GM12873 (cell line): Measurements from ENCODE around the gene HSD17B2.

Source experiments
- CTCF ChIP-seq: IDR thresholded peaks from 2 replicates; pipeline ENCODE4 v1.5.1; 2012; ENCODE audit warnings: low read depth, mild to moderate bottlenecking, moderate library complexity, low read length, control low read depth; ENCODE audit not compliant: insufficient read depth; ENCODE audit errors: missing control alignments

HSD17B2 gene

GRCh38 chr16:82067804-82068325 lies 32.8 kb downstream of the HSD17B2 start:
- no peak for TF ChIP-seq CTCF

DNA sequence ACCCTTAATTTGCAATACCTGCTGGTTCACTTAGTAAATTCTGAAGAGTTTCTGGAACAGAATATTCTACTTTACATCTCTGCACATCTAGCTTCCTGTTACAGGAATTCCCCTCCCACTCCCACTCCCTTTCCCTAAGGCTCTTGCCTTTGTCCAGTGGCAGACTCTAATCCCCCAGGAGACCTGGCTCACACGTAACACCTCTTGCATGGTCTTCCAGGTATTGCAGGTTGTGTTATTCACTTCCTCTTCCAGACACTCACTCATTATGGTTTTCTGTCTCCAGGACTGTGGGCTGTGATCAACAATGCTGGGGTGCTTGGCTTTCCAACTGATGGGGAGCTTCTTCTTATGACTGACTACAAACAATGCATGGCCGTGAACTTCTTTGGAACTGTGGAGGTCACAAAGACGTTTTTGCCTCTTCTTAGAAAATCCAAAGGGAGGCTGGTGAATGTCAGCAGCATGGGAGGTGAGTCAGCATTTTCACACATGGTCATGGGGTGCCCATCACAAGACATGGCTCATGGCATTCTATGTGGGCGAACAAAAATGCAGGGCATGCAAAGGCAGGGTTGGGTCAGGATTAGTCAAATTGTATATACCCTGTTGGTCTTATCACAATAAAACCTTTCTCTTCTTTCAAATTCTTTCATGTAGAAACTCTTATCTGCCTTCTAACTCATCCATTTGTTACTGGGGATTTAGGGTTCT lies 35.8 kb downstream of the HSD17B2 start:
- no peak for TF ChIP-seq CTCF

DNA sequence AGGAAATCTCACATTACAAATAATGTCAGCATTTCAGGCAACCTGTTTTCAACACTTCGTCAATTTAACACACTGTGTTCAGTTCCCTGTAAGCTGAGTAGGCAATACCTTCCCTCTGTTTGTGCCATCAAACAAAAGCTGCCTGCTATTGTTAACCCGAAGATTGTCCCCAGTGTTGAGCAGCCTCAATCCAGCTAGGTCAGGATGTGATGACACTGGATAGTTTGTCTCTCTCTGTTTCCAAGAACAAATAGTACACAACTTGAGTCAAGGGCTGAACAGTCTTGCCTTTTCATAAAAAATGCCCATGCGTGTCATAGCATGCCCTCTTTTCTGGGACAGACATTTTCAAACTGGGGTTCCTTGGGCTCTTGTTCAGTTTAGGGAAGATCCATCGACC lies 36.4 kb downstream of the HSD17B2 start:
- TF ChIP-seq CTCF = no peak

GRCh38 chr16:82072313-82072712 lies 37.3 kb downstream of the HSD17B2 start:
- no peak for TF ChIP-seq CTCF

GRCh38 chr16:82074019-82074558 lies 39.0 kb downstream of the HSD17B2 start:
- no peak for TF ChIP-seq CTCF

GRCh38 chr16:82078125-82078524 lies 43.1 kb downstream of the HSD17B2 start:
- no peak for TF ChIP-seq CTCF

GRCh38 chr16:82079892-82080291 lies 44.8 kb downstream of the HSD17B2 start:
- TF ChIP-seq CTCF = no peak
